T47D (cell line): Measurements from ENCODE around the gene C8A.

ENCODE experiments used
- DNase-seq, 2 experiments: peaks; one replicate each; pipeline versions ENCODE4 v3.0.0 to v3.0.0-alpha.2; 2011 to 2012; ENCODE audit warnings: low read depth in 1 of 2, low spot score in 1 of 2
- JUND ChIP-seq: IDR thresholded peaks from 2 replicates; pipeline ENCODE4 v1.6.1; 2012; ENCODE audit warnings: low read depth
- in situ Hi-C: cut with HindIII; loops from 2 replicates; pipeline ENCODE4 v1.10.0; 2016; ENCODE audit warnings: low sequenced_read_pairs, low pct_unique_long_range_greater_than_20kb

The C8A gene

GRCh38 chr1:56845343-56845742 lies 9.3 kb upstream of the C8A start:
- in situ Hi-C loops, result no loop called here
- no peak for DNase-seq
- no peak for TF ChIP-seq JUND

- in situ Hi-C loops, result no loop called here
- no peak for DNase-seq
- no peak for TF ChIP-seq JUND
These were observed 4.8 kb upstream of the C8A start for GRCh38 chr1:56849750-56850149.

- DNase-seq, result no peak
- TF ChIP-seq JUND, result no peak
- in situ Hi-C loops, result no loop called here
These were observed 4.2 kb upstream of the C8A start for GRCh38 chr1:56850411-56850810.

GRCh38 chr1:56850922-56851321 lies 3.7 kb upstream of the C8A start:
- in situ Hi-C loops, result no loop called here
- TF ChIP-seq JUND, result no peak
- no peak for DNase-seq

GRCh38 chr1:56852476-56852875 lies 2.1 kb upstream of the C8A start:
- in situ Hi-C loops, result no loop called here
- DNase-seq, result no peak
- no peak for TF ChIP-seq JUND

- no peak for DNase-seq
- no peak for TF ChIP-seq JUND
- in situ Hi-C loops, result no loop called here
These were observed 593 bp downstream of the C8A start for GRCh38 chr1:56855190-56855589.

GRCh38 chr1:56856186-56856585 lies 1.6 kb downstream of the C8A start:
- no peak for TF ChIP-seq JUND
- DNase-seq, result no peak
- in situ Hi-C loops, result no loop called here

GRCh38 chr1:56859287-56859686 lies 4.7 kb downstream of the C8A start:
- no peak for TF ChIP-seq JUND
- no peak for DNase-seq
- in situ Hi-C loops, result no loop called here

- no peak for TF ChIP-seq JUND
- in situ Hi-C loops, result no loop called here
- no peak for DNase-seq
These were observed 8.8 kb downstream of the C8A start for GRCh38 chr1:56863265-56863992.

- in situ Hi-C loops, result no loop called here
- no peak for DNase-seq
- no peak for TF ChIP-seq JUND
These were observed 9.8 kb downstream of the C8A start for GRCh38 chr1:56864430-56864829.

GRCh38 chr1:56866656-56867055 lies 12.1 kb downstream of the C8A start:
- no peak for TF ChIP-seq JUND
- in situ Hi-C loops, result no loop called here

GRCh38 chr1:56867491-56867890 lies 12.9 kb downstream of the C8A start:
- no peak for TF ChIP-seq JUND
- DNase-seq, result peak in 1 of 2 experiments; percentile 32
- in situ Hi-C loops, result no loop called here

More at GRCh38 chr1:56866656-56867055, 12.1 kb downstream of the C8A start:
- no peak for DNase-seq

- DNase-seq, result no peak
- in situ Hi-C loops, result no loop called here
- TF ChIP-seq JUND, result no peak
These were observed 14.2 kb downstream of the C8A start for GRCh38 chr1:56868761-56869160.

GRCh38 chr1:56872597-56872996 lies 18.0 kb downstream of the C8A start:
- no peak for DNase-seq
- no peak for TF ChIP-seq JUND
- in situ Hi-C loops, result no loop called here
